C4-2B (cell line): ENCODE measurements around the gene HOPX.

Source experiments
- H3K27ac ChIP-seq: fragments of 450-650 bp; 2 replicates; pipeline ENCODE4 v1.5.1; 2017
- ZFX ChIP-seq: fragments of 450-650 bp; IDR thresholded peaks from 2 replicates; pipeline ENCODE4 v1.6.1; 2017
- TF ChIP-seq, protein P1 (sequence below): fragments of 450-650 bp; conservative IDR thresholded peaks from 2 replicates; pipeline ENCODE4 v1.5.1; 2017; ENCODE audit warnings: mild to moderate bottlenecking

HOPX gene

GRCh38 chr4:56688094-56688647 lies 7.1 kb upstream of the HOPX start:
- TF ChIP-seq ZFX, result no peak
- TF ChIP-seq, protein P1, sequence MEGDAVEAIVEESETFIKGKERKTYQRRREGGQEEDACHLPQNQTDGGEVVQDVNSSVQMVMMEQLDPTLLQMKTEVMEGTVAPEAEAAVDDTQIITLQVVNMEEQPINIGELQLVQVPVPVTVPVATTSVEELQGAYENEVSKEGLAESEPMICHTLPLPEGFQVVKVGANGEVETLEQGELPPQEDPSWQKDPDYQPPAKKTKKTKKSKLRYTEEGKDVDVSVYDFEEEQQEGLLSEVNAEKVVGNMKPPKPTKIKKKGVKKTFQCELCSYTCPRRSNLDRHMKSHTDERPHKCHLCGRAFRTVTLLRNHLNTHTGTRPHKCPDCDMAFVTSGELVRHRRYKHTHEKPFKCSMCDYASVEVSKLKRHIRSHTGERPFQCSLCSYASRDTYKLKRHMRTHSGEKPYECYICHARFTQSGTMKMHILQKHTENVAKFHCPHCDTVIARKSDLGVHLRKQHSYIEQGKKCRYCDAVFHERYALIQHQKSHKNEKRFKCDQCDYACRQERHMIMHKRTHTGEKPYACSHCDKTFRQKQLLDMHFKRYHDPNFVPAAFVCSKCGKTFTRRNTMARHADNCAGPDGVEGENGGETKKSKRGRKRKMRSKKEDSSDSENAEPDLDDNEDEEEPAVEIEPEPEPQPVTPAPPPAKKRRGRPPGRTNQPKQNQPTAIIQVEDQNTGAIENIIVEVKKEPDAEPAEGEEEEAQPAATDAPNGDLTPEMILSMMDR, result no peak
- no peak overlapping the region for H3K27ac ChIP-seq

- no peak overlapping the region for H3K27ac ChIP-seq
- TF ChIP-seq, protein P1, result no peak
- TF ChIP-seq ZFX, result no peak
These were observed 5.6 kb upstream of the HOPX start for GRCh38 chr4:56686537-56687231.

- TF ChIP-seq ZFX, result no peak
- TF ChIP-seq, protein P1, result no peak
These were observed 3.4 kb upstream of the HOPX start for GRCh38 chr4:56684320-56685050.

DNA sequence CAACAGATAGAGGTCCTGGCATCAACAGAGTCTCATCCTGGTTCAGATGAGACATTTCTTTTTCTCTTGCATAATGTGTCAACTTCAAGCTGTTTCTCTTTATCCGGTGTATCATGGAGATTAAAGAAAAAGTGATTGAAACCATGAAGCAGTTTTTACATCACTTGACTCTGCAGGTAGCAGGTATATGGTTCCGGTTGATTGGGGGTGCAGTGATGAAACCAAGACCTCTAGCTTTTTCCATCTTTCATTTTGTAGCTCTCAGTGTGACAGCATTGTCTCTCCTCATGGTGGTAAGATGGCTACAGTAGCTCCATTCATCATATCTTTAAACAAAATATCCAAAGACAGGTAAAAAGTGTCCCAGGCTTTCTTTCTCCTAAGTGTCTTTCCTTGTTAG lies 2.4 kb upstream of the HOPX start:
- no peak overlapping the region for H3K27ac ChIP-seq
- TF ChIP-seq ZFX, result no peak
- TF ChIP-seq, protein P1, result no peak

More at GRCh38 chr4:56684320-56685050, 3.4 kb upstream of the HOPX start:
- no peak overlapping the region for H3K27ac ChIP-seq

DNA sequence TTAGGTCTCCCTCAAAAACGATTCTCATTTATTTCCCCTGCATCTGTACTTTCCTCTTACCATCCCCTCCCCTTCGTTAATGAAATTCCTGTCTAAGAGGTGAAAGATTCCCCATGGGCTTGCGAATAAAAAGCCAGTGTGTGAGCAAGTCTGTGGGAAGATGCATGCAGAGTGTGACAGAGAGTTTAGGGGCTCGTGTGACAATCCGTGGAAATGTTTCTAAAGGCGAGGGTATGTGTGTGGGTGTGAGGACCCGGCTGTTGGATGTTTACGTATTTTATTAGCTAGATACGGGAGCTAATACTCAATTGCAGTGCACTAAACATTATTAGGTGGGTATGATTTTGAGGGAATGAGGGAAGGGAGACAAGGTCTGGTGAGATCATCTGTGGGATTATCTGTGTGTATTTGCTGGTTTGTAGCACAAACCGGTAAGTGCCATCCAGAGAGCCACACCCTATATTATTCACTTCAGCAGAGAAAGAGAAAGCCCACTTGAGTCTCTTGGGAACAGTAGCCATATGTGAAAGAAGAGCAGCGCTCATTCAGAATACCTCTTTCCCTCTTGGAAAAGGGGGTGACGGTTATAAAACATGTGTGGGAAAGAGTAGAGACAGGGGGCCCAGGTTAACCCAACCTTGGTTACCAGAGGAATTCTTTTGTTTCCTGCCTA lies 893 bp upstream of the HOPX start:
- peak overlapping the region; percentile 58; the same call in 1 of the 2 replicates for H3K27ac ChIP-seq
- TF ChIP-seq, protein P1, result no peak
- no peak for TF ChIP-seq ZFX

DNA sequence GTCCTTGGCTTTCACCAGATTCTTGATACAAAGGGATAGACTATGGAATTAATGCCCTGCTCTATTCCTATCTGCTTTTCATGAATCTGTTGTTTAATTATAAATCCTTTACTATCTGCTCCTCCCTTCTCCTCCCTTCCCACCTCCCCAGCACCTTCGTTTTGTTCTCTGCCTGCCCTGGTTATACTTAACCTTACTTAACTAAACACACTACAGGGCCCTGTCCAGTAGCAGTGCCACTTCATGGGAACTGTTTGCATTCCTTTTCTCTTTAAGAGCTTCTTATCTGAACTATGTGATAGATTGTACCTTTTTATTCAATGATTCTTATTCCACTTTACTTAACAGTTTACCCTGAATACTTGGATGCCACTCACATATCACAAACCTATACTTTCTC lies 830 bp downstream of the HOPX start:
- TF ChIP-seq, protein P1, result no peak
- no peak for TF ChIP-seq ZFX
- no peak overlapping the region for H3K27ac ChIP-seq
